Ishikawa (cell line): ENCODE measurements around the gene FOXK1.

ENCODE experiments used
- CEBPB ChIP-seq: IDR thresholded peaks from 2 replicates; pipeline ENCODE4 v1.6.1; 2012
- CREB1 ChIP-seq: IDR thresholded peaks from 2 replicates; pipeline ENCODE4 v1.6.1; 2012; ENCODE audit warnings: low read depth
- EGR1 ChIP-seq: IDR thresholded peaks from 2 replicates; pipeline ENCODE4 v1.6.1; 2012
- EP300 ChIP-seq: IDR thresholded peaks from 2 replicates; pipeline ENCODE4 v1.6.1; 2012; ENCODE audit warnings: borderline replicate concordance
- FOXM1 ChIP-seq: IDR thresholded peaks from 2 replicates; pipeline ENCODE4 v1.6.1; 2012; ENCODE audit warnings: low read depth, borderline replicate concordance
- NFIC ChIP-seq: IDR thresholded peaks from 2 replicates; pipeline ENCODE4 v1.6.1; 2012
- RAD21 ChIP-seq: IDR thresholded peaks from 2 replicates; pipeline ENCODE4 v1.6.1; 2012; ENCODE audit warnings: low read depth
- TAF1 ChIP-seq: IDR thresholded peaks from 2 replicates; pipeline ENCODE4 v1.6.1; 2012; ENCODE audit warnings: low read depth, mild to moderate bottlenecking
- TCF12 ChIP-seq: IDR thresholded peaks from 2 replicates; pipeline ENCODE4 v1.6.1; 2012; ENCODE audit warnings: low read depth
- TEAD4 ChIP-seq: IDR thresholded peaks from 2 replicates; pipeline ENCODE4 v1.6.1; 2012
- YY1 ChIP-seq: IDR thresholded peaks from 2 replicates; pipeline ENCODE4 v1.6.1; 2012; ENCODE audit warnings: low read depth
- ZBTB7A ChIP-seq: IDR thresholded peaks from 2 replicates; pipeline ENCODE4 v1.6.1; 2012; ENCODE audit warnings: low read depth
- TF ChIP-seq, protein P1 (sequence below): IDR thresholded peaks from 2 replicates; pipeline ENCODE4 v1.6.1; 2012; ENCODE audit warnings: low read depth, mild to moderate bottlenecking
- TF ChIP-seq, protein P2 (sequence below): IDR thresholded peaks from 2 replicates; pipeline ENCODE4 v1.6.1; 2012
- TF ChIP-seq, protein P3 (sequence below): IDR thresholded peaks from 2 replicates; pipeline ENCODE4 v1.6.1; 2012

The FOXK1 gene

GRCh38 chr7:4653771-4654170, 28.3 kb upstream of the FOXK1 start:
- TF ChIP-seq CEBPB (no peak), CREB1 (no peak), NFIC (no peak)

GRCh38 chr7:4655311-4655710, 26.8 kb upstream of the FOXK1 start:
- TF ChIP-seq TAF1 (no peak), CREB1 (no peak), YY1 (no peak), EP300 (no peak)
- TF ChIP-seq, protein P1, sequence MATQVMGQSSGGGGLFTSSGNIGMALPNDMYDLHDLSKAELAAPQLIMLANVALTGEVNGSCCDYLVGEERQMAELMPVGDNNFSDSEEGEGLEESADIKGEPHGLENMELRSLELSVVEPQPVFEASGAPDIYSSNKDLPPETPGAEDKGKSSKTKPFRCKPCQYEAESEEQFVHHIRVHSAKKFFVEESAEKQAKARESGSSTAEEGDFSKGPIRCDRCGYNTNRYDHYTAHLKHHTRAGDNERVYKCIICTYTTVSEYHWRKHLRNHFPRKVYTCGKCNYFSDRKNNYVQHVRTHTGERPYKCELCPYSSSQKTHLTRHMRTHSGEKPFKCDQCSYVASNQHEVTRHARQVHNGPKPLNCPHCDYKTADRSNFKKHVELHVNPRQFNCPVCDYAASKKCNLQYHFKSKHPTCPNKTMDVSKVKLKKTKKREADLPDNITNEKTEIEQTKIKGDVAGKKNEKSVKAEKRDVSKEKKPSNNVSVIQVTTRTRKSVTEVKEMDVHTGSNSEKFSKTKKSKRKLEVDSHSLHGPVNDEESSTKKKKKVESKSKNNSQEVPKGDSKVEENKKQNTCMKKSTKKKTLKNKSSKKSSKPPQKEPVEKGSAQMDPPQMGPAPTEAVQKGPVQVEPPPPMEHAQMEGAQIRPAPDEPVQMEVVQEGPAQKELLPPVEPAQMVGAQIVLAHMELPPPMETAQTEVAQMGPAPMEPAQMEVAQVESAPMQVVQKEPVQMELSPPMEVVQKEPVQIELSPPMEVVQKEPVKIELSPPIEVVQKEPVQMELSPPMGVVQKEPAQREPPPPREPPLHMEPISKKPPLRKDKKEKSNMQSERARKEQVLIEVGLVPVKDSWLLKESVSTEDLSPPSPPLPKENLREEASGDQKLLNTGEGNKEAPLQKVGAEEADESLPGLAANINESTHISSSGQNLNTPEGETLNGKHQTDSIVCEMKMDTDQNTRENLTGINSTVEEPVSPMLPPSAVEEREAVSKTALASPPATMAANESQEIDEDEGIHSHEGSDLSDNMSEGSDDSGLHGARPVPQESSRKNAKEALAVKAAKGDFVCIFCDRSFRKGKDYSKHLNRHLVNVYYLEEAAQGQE = no peak

- TF ChIP-seq RAD21 = no peak
- no peak for TF ChIP-seq ZBTB7A
- no peak for TF ChIP-seq NFIC
- TF ChIP-seq, protein P1 = no peak
- TF ChIP-seq EP300 = no peak
- no peak for TF ChIP-seq CEBPB
- TF ChIP-seq FOXM1 = no peak
- no peak for TF ChIP-seq TCF12
- TF ChIP-seq YY1 = no peak
- TF ChIP-seq, protein P2, sequence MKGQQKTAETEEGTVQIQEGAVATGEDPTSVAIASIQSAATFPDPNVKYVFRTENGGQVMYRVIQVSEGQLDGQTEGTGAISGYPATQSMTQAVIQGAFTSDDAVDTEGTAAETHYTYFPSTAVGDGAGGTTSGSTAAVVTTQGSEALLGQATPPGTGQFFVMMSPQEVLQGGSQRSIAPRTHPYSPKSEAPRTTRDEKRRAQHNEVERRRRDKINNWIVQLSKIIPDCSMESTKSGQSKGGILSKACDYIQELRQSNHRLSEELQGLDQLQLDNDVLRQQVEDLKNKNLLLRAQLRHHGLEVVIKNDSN = no peak
- TF ChIP-seq, protein P3, sequence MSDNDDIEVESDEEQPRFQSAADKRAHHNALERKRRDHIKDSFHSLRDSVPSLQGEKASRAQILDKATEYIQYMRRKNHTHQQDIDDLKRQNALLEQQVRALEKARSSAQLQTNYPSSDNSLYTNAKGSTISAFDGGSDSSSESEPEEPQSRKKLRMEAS = no peak
- no peak for TF ChIP-seq CREB1
- TF ChIP-seq EGR1 = no peak
- no peak for TF ChIP-seq TAF1
- no peak for TF ChIP-seq TEAD4
Measured at GRCh38 chr7:4655896-4656295, 26.2 kb upstream of the FOXK1 start.

DNA sequence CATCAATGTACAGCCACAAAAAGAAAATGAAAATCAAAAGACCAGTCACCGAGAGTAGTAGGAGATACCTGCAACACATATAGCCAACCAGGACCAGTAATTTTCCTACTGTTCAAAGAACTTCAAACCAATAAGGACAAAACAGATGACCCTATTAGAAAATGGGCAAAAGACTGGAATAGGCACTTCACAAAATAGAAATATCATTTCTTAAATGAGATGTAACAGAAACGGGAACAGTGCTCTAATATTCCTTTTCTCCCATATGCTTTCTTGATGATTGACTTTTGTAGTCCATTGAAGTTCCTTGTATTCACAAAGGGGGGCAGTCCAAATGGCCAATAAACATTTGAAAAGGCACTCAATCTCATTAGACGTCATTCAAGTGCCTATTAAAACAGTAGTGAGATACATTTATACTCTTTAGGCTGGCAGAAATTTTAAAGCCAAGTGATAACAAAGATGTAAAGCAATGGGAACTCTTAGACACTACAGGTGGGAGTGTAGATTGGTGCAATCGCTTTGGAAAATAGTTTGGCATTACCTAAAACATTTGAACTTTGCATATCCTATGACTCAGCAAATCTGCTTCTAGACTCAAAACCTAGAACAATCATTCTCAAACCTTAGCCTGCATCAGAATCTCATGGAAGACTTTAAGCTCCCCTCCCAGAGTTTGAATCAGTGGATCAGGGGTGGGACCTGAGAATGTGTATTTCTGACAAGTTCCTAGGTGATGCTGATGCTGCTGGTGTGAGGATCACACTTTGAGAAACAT, 24.3 kb upstream of the FOXK1 start:
- TF ChIP-seq FOXM1 = no peak
- TF ChIP-seq CEBPB = no peak
- no peak for TF ChIP-seq ZBTB7A
- no peak for TF ChIP-seq NFIC
- no peak for TF ChIP-seq CREB1
- no peak for TF ChIP-seq EP300
- TF ChIP-seq, protein P3 = no peak
- no peak for TF ChIP-seq YY1
- no peak for TF ChIP-seq EGR1
- TF ChIP-seq, protein P2 = no peak
- TF ChIP-seq RAD21 = no peak
- TF ChIP-seq, protein P1 = no peak
- no peak for TF ChIP-seq TCF12
- TF ChIP-seq TAF1 = no peak
- no peak for TF ChIP-seq TEAD4
